H9 (cell line): Measurements from ENCODE around the gene KBTBD13. TPM values are rescaled to one million over a fixed set of nuclear protein-coding genes. Genes with fewer than 3 reads are reported as not detected.

Experiments used
- DNase-seq: peaks from one replicate; pipeline ENCODE4 v3.0.0-alpha.2; 2017
- H2AFZ ChIP-seq: one replicate; pipeline ENCODE4 v1.6.1; 2013; ENCODE audit warnings: mild to moderate bottlenecking, low read length, control low read depth, moderate library complexity
- H2AK5ac ChIP-seq: 2 replicates; pipeline ENCODE4 v1.6.1; 2013; ENCODE audit warnings: low read length, control low read depth, mixed read lengths; ENCODE audit not compliant: insufficient read length
- H2BK120ac ChIP-seq: one replicate; pipeline ENCODE4 v1.6.1; 2013; ENCODE audit warnings: low read depth, mild to moderate bottlenecking, low read length, control low read depth, inconsistent platforms; ENCODE audit not compliant: poor library complexity, severe bottlenecking
- H2BK12ac ChIP-seq: 2 replicates; pipeline ENCODE4 v1.6.1; 2013; ENCODE audit warnings: low read length, control low read depth, mixed read lengths, low read depth; ENCODE audit not compliant: insufficient read length
- H2BK15ac ChIP-seq: 2 replicates; pipeline ENCODE4 v1.6.1; 2013; ENCODE audit warnings: low read depth, low read length, control low read depth
- H2BK20ac ChIP-seq: one replicate; pipeline ENCODE4 v1.6.1; 2013; ENCODE audit warnings: low read depth, mild to moderate bottlenecking, low read length, control low read depth, inconsistent platforms; ENCODE audit not compliant: poor library complexity, severe bottlenecking
- H2BK5ac ChIP-seq: 2 replicates; pipeline ENCODE4 v1.6.1; 2013; ENCODE audit warnings: low read length, control low read depth, mixed read lengths; ENCODE audit not compliant: insufficient read length
- H3K14ac ChIP-seq: 2 replicates; pipeline ENCODE4 v1.6.1; 2013; ENCODE audit warnings: low read length, control low read depth; ENCODE audit not compliant: insufficient read depth
- H3K18ac ChIP-seq: 2 replicates; pipeline ENCODE4 v1.6.1; 2013; ENCODE audit warnings: low read depth, mild to moderate bottlenecking, mixed read lengths, low read length, control low read depth; ENCODE audit not compliant: insufficient read length
- H3K23ac ChIP-seq: 2 replicates; pipeline ENCODE4 v1.6.1; 2013; ENCODE audit warnings: low read length, control low read depth, mixed read lengths, low read depth; ENCODE audit not compliant: insufficient read length
- H3K23me2 ChIP-seq: 2 replicates; pipeline ENCODE4 v1.6.1; 2013; ENCODE audit warnings: low read depth, mild to moderate bottlenecking, mixed read lengths, low read length, control low read depth; ENCODE audit not compliant: insufficient read length, poor library complexity, severe bottlenecking
- H3K27ac ChIP-seq: 2 replicates; pipeline ENCODE4 v1.5.1; 2013; ENCODE audit warnings: low read length, control low read depth, mixed read lengths, low read depth; ENCODE audit not compliant: insufficient read length
- H3K27me3 ChIP-seq: 2 replicates; pipeline ENCODE4 v1.6.1; 2013; ENCODE audit warnings: low read length, control low read depth, inconsistent platforms; ENCODE audit not compliant: insufficient read depth
- H3K4ac ChIP-seq: 2 replicates; pipeline ENCODE4 v1.6.1; 2013; ENCODE audit warnings: low read depth, mild to moderate bottlenecking, control low read depth, inconsistent platforms, low read length, moderate library complexity
- H3K4me1 ChIP-seq: 2 replicates; pipeline ENCODE4 v1.6.1; 2013; ENCODE audit warnings: low read length, control low read depth, inconsistent platforms; ENCODE audit not compliant: insufficient read depth
- H3K4me2 ChIP-seq: 2 replicates; pipeline ENCODE4 v1.6.1; 2013; ENCODE audit warnings: low read length, control low read depth, mixed read lengths; ENCODE audit not compliant: insufficient read length, insufficient read depth
- H3K56ac ChIP-seq: 2 replicates; pipeline ENCODE4 v1.6.1; 2013; ENCODE audit warnings: low read depth, mild to moderate bottlenecking, mixed read lengths, low read length, control low read depth; ENCODE audit not compliant: insufficient read length
- H3K79me1 ChIP-seq: 2 replicates; pipeline ENCODE4 v1.6.1; 2013; ENCODE audit warnings: low read depth, mild to moderate bottlenecking, moderate library complexity, low read length, control low read depth, inconsistent platforms; ENCODE audit not compliant: insufficient read depth, poor library complexity, severe bottlenecking
- H3K79me2 ChIP-seq: 2 replicates; pipeline ENCODE4 v1.6.1; 2013; ENCODE audit warnings: low read length, control low read depth, inconsistent platforms; ENCODE audit not compliant: insufficient read depth
- H3K9ac ChIP-seq: 2 replicates; pipeline ENCODE4 v1.6.1; 2013; ENCODE audit warnings: low read length, control low read depth, mixed read lengths; ENCODE audit not compliant: insufficient read length; ENCODE audit errors: extremely low read depth
- H3K9me3 ChIP-seq: one replicate; pipeline ENCODE4 v1.6.1; 2013; ENCODE audit warnings: low read depth, low read length, inconsistent platforms; ENCODE audit not compliant: control insufficient read depth
- H3T11ph ChIP-seq: one replicate; pipeline ENCODE4 v1.6.1; 2013; ENCODE audit warnings: mild to moderate bottlenecking, low read length, control low read depth, inconsistent platforms
- H4K20me1 ChIP-seq: one replicate; pipeline ENCODE4 v1.6.1; 2013; ENCODE audit not compliant: control insufficient read depth, insufficient read length, insufficient read depth
- H4K5ac ChIP-seq: 2 replicates; pipeline ENCODE4 v1.6.1; 2013; ENCODE audit warnings: low read depth, mild to moderate bottlenecking, mixed read lengths, low read length, control low read depth; ENCODE audit not compliant: insufficient read length
- H4K8ac ChIP-seq: replicated peaks from 2 replicates; pipeline ENCODE4 v1.6.1; 2013; ENCODE audit warnings: low read length, control low read depth, mixed read lengths, low read depth; ENCODE audit not compliant: insufficient read length
- H4K91ac ChIP-seq: 2 replicates; pipeline ENCODE4 v1.6.1; 2013; ENCODE audit warnings: low read depth, mild to moderate bottlenecking, moderate library complexity, mixed read lengths, low read length, control low read depth; ENCODE audit not compliant: insufficient read length
- H3K27ac Mint-ChIP-seq, 3 experiments: 2 replicates in 2 of 3; 3 replicates in 1 of 3; pipeline ENCODE4 v1.8.0; 2020 to 2021; ENCODE audit warnings: mixed read lengths in 3 of 3, mild to moderate bottlenecking in 1 of 3, moderate library complexity in 1 of 3
- H3K27me3 Mint-ChIP-seq: 2 replicates; pipeline ENCODE4 v1.8.0; 2021; ENCODE audit warnings: low read depth, mild to moderate bottlenecking, moderate library complexity, mixed read lengths
- H3K36me3 Mint-ChIP-seq, 3 experiments: 2 replicates in 2 of 3; 3 replicates in 1 of 3; pipeline ENCODE4 v1.8.0; 2020 to 2021; ENCODE audit warnings: low read depth in 3 of 3, mixed read lengths in 3 of 3; ENCODE audit not compliant: insufficient read depth in 1 of 3
- H3K4me1 Mint-ChIP-seq, 2 experiments: 2 replicates each; pipeline ENCODE4 v1.8.0; 2020; ENCODE audit warnings: mixed read lengths in 2 of 2
- H3K4me3 Mint-ChIP-seq, 2 experiments: 2 replicates in 1 of 2; 3 replicates in 1 of 2; pipeline ENCODE4 v1.8.0; 2020 to 2021; ENCODE audit warnings: mild to moderate bottlenecking in 2 of 2, mixed read lengths in 2 of 2, moderate library complexity in 1 of 2
- H3K9me3 Mint-ChIP-seq, 2 experiments: 2 replicates in 1 of 2; 3 replicates in 1 of 2; pipeline ENCODE4 v1.8.0; 2020; ENCODE audit warnings: mild to moderate bottlenecking in 2 of 2, mixed read lengths in 2 of 2, moderate library complexity in 1 of 2
- CTCF ChIP-seq: fragments of 200-600 bp; sonication (generic); conservative IDR thresholded peaks from 3 replicates; pipeline ENCODE4 v1.8.0; 2021; ENCODE audit warnings: antibody characterized with exemption, mild to moderate bottlenecking
- WGBS: extraction: QIAGEN DNeasy Blood & Tissue Kit; methylation state at CpG from one replicate; pipeline ENCODE4 v1.1.7; 2013; ENCODE audit warnings: missing lambda C conversion rate, low lambda C conversion rate, mixed read lengths; ENCODE audit not compliant: insufficient read length; ENCODE audit errors: extremely low coverage; 5-methylcytosine and 5-hydroxymethylcytosine counted together
- total RNA-seq: library from RNA; stranded (reverse); gene quantifications from 2 replicates; pipeline ENCODE4 v1.2.1, GENCODE V29; 2021

KBTBD13 gene
- total RNA-seq, 1 experiment from 2014 or later, result not detected

DNA sequence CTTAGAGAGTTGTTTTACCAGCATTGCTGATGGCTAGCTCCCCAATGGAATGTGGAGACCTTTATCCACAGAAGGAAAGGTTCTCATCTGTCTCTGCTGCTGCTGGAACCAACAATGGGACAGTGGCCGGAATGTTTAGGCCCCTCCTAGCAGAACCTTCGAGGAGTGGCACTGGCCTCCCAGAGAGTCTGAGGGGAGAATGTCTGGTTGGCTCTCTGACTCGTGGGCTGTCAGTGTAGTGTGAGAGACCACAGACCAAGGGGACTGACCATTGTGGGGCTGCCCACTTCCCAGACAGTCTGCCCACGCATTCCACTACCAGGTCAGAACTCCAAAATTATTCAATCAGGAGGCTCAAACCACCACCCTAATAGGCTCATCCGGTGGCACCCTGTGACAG lies 13.8 kb upstream of the KBTBD13 start:
- Histone ChIP-seq H3K4ac (no peak overlapping the region), H3K79me1 (no peaks in the 10 kb centered on the region), H4K20me1 (no peaks in the 10 kb centered on the region), H3K14ac (no peak overlapping the region), H3K23me2 (peaks cover 7% of the 10 kb centered on the region), H3K79me2 (no peaks in the 10 kb centered on the region), H3K27me3 (no peaks in the 10 kb centered on the region), H3K9ac (no peak overlapping the region), H2AFZ (no peak overlapping the region), H3K27ac (no peak overlapping the region), H3K4me2 (no peak overlapping the region), H2BK5ac (no peak overlapping the region), H3K9me3 (no peaks in the 10 kb centered on the region), H4K5ac (no peak overlapping the region), H4K91ac (no peak overlapping the region), H3K4me1 (peaks cover 5% of the 10 kb centered on the region), H2BK15ac (no peak overlapping the region), H2AK5ac (no peak overlapping the region), H3K23ac (no peak overlapping the region), H2BK20ac (no peak overlapping the region), H4K8ac (no peak overlapping the region), H3T11ph (no peak overlapping the region), H3K56ac (no peak overlapping the region), H2BK12ac (no peak overlapping the region), H3K18ac (no peak overlapping the region), H2BK120ac (no peak overlapping the region)
- Mint-ChIP-seq H3K9me3 (no peaks in the 10 kb centered on the region), H3K36me3 (peaks cover 0 to 3% (median 0%) of the 10 kb centered on the region in 3 experiments; a peak in 1 of 7 replicates), H3K4me3 (no peak overlapping the region), H3K27ac (no peak overlapping the region), H3K27me3 (peaks cover 4% of the 10 kb centered on the region), H3K4me1 (peaks cover 22 to 23% of the 10 kb centered on the region in 2 experiments)
- no peak for DNase-seq
- no peak for TF ChIP-seq CTCF
- no CpG with 5 or more reads among the region's 5 CpGs for WGBS
